ENCODE results near the gene SV2B. TPM values are rescaled to one million over a fixed set of nuclear protein-coding genes. Genes with fewer than 3 reads are reported as not detected.

The SV2B gene
- total and polyA plus RNA-seq, 2 donors (not counting 1 experiment from before 2014, with no cell fraction given): under 0.01 TPM; not detected in 1

DNA sequence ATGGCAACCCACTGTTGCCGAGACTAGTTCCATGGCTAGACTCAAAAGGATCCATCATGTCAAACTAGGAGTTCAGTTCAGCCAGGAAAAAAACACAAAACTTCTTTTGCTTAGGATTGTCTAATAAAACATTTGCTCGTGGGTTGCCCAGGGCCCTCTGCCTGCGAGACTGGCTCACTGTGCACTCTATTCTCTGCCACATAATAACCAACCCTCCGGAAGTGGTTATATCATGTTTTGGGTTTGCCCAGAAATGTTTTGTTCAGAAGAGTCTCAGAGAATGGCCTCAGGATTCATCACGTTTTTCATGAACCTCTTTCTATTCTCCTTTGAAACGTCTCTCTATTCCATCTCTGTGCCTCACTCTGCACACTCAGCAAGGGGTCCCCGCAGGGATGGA lies 216.1 kb downstream of the SV2B start:
- no peak for DNase-seq (ENCODE audit: low read depth in 2 of 2)
- Histone ChIP-seq H3K4me3 (replicated peaks in 1 of 4; ENCODE audit: control extremely low read depth in 1 of 4, insufficient read depth in 1 of 4, low read depth in 3 of 4, low read length in 4 of 4) (no peak overlapping the region), H3K9me3 (ENCODE audit: control insufficient read depth, insufficient read depth, low read depth, low read length) (no peaks in the 10 kb centered on the region), H2AFZ (ENCODE audit: low read length) (no peak overlapping the region), H3K79me2 (ENCODE audit: control insufficient read depth, insufficient read depth, low read length) (no peaks in the 10 kb centered on the region), H3K4me1 (ENCODE audit: control insufficient read depth, extremely low read depth, insufficient read depth, low read length) (no peaks in the 10 kb centered on the region), H3K9ac (ENCODE audit: insufficient read depth, low read length) (no peak overlapping the region), H3K4me2 (ENCODE audit: extremely low read depth, insufficient read depth, low read length) (no peak overlapping the region), H4K20me1 (ENCODE audit: control insufficient read depth, extremely low read depth, insufficient read depth, low read length) (no peaks in the 10 kb centered on the region), H3K27me3 (ENCODE audit: control insufficient read depth, insufficient read depth, low read length) (no peaks in the 10 kb centered on the region), H3K27ac (ENCODE audit: insufficient read depth, low read length) (no peak overlapping the region), H3K36me3 (ENCODE audit: control insufficient read depth, insufficient read depth, low read length) (no peaks in the 10 kb centered on the region)
- TF ChIP-seq CTCF (conservative IDR thresholded peaks at IDR 0.05 in 1 of 2, IDR thresholded peaks at IDR 0.05 in 1 of 2; ENCODE audit: low read depth in 1 of 2, low read length in 2 of 2) (no peak), EZH2 (IDR thresholded peaks at IDR 0.05; ENCODE audit: low read length, missing control alignments) (no peak)

DNA sequence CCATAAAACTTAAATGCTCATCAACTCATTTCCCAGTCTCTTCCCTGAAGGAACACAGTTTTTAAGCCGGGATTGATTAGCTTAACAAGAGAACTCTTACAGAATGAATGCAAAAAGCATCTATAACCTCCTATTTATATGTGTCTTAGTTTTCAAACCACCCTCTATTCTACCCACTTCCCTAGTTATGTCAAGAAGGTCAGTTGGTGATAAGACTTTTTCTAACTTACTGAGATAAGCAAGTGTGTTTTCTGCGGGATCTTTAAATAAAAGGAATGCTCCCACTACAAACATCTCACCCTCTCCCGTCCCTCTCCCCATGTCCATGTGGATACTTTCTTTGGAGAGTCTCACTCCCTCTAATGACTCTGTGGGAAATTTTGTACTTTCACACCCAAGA lies 218.5 kb downstream of the SV2B start:
- Histone ChIP-seq H3K9me3 (ENCODE audit: control insufficient read depth, insufficient read depth, low read depth, low read length) (no peaks in the 10 kb centered on the region), H4K20me1 (ENCODE audit: control insufficient read depth, extremely low read depth, insufficient read depth, low read length) (no peaks in the 10 kb centered on the region), H3K4me2 (ENCODE audit: extremely low read depth, insufficient read depth, low read length) (no peak overlapping the region), H3K27ac (ENCODE audit: insufficient read depth, low read length) (no peak overlapping the region), H3K9ac (ENCODE audit: insufficient read depth, low read length) (no peak overlapping the region), H3K79me2 (ENCODE audit: control insufficient read depth, insufficient read depth, low read length) (no peaks in the 10 kb centered on the region), H2AFZ (ENCODE audit: low read length) (no peak overlapping the region), H3K36me3 (ENCODE audit: control insufficient read depth, insufficient read depth, low read length) (no peaks in the 10 kb centered on the region), H3K27me3 (ENCODE audit: control insufficient read depth, insufficient read depth, low read length) (no peaks in the 10 kb centered on the region), H3K4me3 (replicated peaks in 1 of 4; ENCODE audit: control extremely low read depth in 1 of 4, insufficient read depth in 1 of 4, low read depth in 3 of 4, low read length in 4 of 4) (no peak overlapping the region), H3K4me1 (ENCODE audit: control insufficient read depth, extremely low read depth, insufficient read depth, low read length) (no peaks in the 10 kb centered on the region)
- TF ChIP-seq CTCF (conservative IDR thresholded peaks at IDR 0.05 in 1 of 2, IDR thresholded peaks at IDR 0.05 in 1 of 2; ENCODE audit: low read depth in 1 of 2, low read length in 2 of 2): no peak
- TF ChIP-seq EZH2 (IDR thresholded peaks at IDR 0.05; ENCODE audit: low read length, missing control alignments): no peak
- no peak for DNase-seq (ENCODE audit: low read depth in 2 of 2)

GRCh38 chr15:91318931-91319330 lies 218.9 kb downstream of the SV2B start:
- H3K27me3 ChIP-seq (ENCODE audit: control insufficient read depth, insufficient read depth, low read length): no peaks in the 10 kb centered on the region
- no peaks in the 10 kb centered on the region for H3K9me3 ChIP-seq (ENCODE audit: control insufficient read depth, insufficient read depth, low read depth, low read length)
- H3K27ac ChIP-seq (ENCODE audit: insufficient read depth, low read length): no peak overlapping the region
- no peak overlapping the region for H3K9ac ChIP-seq (ENCODE audit: insufficient read depth, low read length)
- no peaks in the 10 kb centered on the region for H4K20me1 ChIP-seq (ENCODE audit: control insufficient read depth, extremely low read depth, insufficient read depth, low read length)
- no peak overlapping the region for H3K4me3 ChIP-seq (replicated peaks in 1 of 4; ENCODE audit: control extremely low read depth in 1 of 4, insufficient read depth in 1 of 4, low read depth in 3 of 4, low read length in 4 of 4)
- no peak overlapping the region for H3K4me2 ChIP-seq (ENCODE audit: extremely low read depth, insufficient read depth, low read length)
- H3K36me3 ChIP-seq (ENCODE audit: control insufficient read depth, insufficient read depth, low read length): no peaks in the 10 kb centered on the region
- no peaks in the 10 kb centered on the region for H3K4me1 ChIP-seq (ENCODE audit: control insufficient read depth, extremely low read depth, insufficient read depth, low read length)
- H2AFZ ChIP-seq (ENCODE audit: low read length): no peak overlapping the region
- no peaks in the 10 kb centered on the region for H3K79me2 ChIP-seq (ENCODE audit: control insufficient read depth, insufficient read depth, low read length)
- no peak for DNase-seq (ENCODE audit: low read depth in 2 of 2)
- TF ChIP-seq CTCF (conservative IDR thresholded peaks at IDR 0.05 in 1 of 2, IDR thresholded peaks at IDR 0.05 in 1 of 2; ENCODE audit: low read depth in 1 of 2, low read length in 2 of 2) (no peak), EZH2 (IDR thresholded peaks at IDR 0.05; ENCODE audit: low read length, missing control alignments) (no peak)
